WTC11 (cell line): ENCODE data around the gene PRKRIP1. TPM values are rescaled to one million over a fixed set of nuclear protein-coding genes. Genes with fewer than 3 reads are reported as not detected.
"Not testable (repeated sequence)": the region's sequence is repeated elsewhere in the genome, so short reads cannot be mapped to it uniquely, and the experiment has no call there.

Source experiments
- ATAC-seq: fragments of 200-7000 bp; cut with Tn5 transposase; 2 replicates; pipeline ENCODE4 v1.10.0; 2021; ENCODE audit warnings: mild to moderate bottlenecking, moderate library complexity
- CTCF ChIA-PET: fragments of 300-600 bp; sonication (Branson Sonifier 250); formaldehyde crosslinking; loops from one replicate; lab custom pipeline; 2021; ENCODE audit warnings: antibody characterized with exemption; lab: Charles Lee
- POLR2A ChIA-PET: fragments of 350-600 bp; sonication (Branson Sonifier 250); formaldehyde crosslinking; loops from one replicate; lab custom pipeline; 2021; ENCODE audit warnings: antibody characterized with exemption; lab: Charles Lee
- DNase-seq: peaks from one replicate; pipeline ENCODE4 v3.0.0; 2021; ENCODE audit warnings: low spot score
- H3K27ac Mint-ChIP-seq: 2 replicates; pipeline ENCODE4 v1.8.0; 2021; ENCODE audit warnings: mixed read lengths
- H3K27me3 Mint-ChIP-seq: 2 replicates; pipeline ENCODE4 v1.8.0; 2021; ENCODE audit warnings: low read depth, mild to moderate bottlenecking, moderate library complexity, mixed read lengths
- H3K36me3 Mint-ChIP-seq: 2 replicates; pipeline ENCODE4 v1.8.0; 2021; ENCODE audit warnings: mixed read lengths
- H3K4me1 Mint-ChIP-seq: 2 replicates; pipeline ENCODE4 v1.8.0; 2022; ENCODE audit warnings: mixed read lengths
- H3K4me3 Mint-ChIP-seq: 2 replicates; pipeline ENCODE4 v1.8.0; 2021; ENCODE audit warnings: mild to moderate bottlenecking, moderate library complexity, mixed read lengths
- H3K9me3 Mint-ChIP-seq: 2 replicates; pipeline ENCODE4 v1.8.0; 2021; ENCODE audit warnings: mixed read lengths
- microRNA-seq: library from miRNA; unstranded; fragments of <30 nt; microRNA quantifications from one replicate; pipeline ENCODE4 v1.2.0, GENCODE V29; 2022; ENCODE audit warnings: borderline number of aligned reads
- total RNA-seq: library from RNA; stranded (reverse); gene quantifications from 3 replicates; pipeline ENCODE4 v1.2.3, GENCODE V29; 2021

The PRKRIP1 gene
- total RNA-seq, 1 experiment from 2014 or later, result 27.5 TPM

GRCh38 chr7:102474116-102474515 is 78.0 kb downstream of the PRKRIP1 start:
- H3K4me3 Mint-ChIP-seq, H3K27me3 Mint-ChIP-seq, H3K27ac Mint-ChIP-seq, H3K9me3 Mint-ChIP-seq, POLR2A ChIA-PET, CTCF ChIA-PET, H3K4me1 Mint-ChIP-seq, DNase-seq, H3K36me3 Mint-ChIP-seq, ATAC-seq: not testable (repeated sequence)

- H3K27ac Mint-ChIP-seq, H3K36me3 Mint-ChIP-seq, DNase-seq, H3K27me3 Mint-ChIP-seq, H3K4me1 Mint-ChIP-seq, ATAC-seq, POLR2A ChIA-PET, CTCF ChIA-PET, H3K9me3 Mint-ChIP-seq, H3K4me3 Mint-ChIP-seq: not testable (repeated sequence)
Observed at GRCh38 chr7:102474736-102475435, 78.7 kb downstream of the PRKRIP1 start.

Small RNA genes lying within 50 kb of the gene (microRNA-seq; reads per million reads assigned to microRNA genes)
- 14.3 reads per million, percentile 33 among the genes with 10 or more reads in this experiment for gene MIR4467
- gene MIR5090, result 3.5 reads per million, percentile 4 among the genes with 10 or more reads in this experiment
- not detected for gene MIR548O

Other genes with a start within 250 kb of the PRKRIP1 start
- gene SH2B2, start 109.5 kb upstream of the PRKRIP1 start, total RNA-seq, result 14.7 to 16.5 TPM (median 15.9 TPM) in 3 replicates
- gene SPDYE6, start 39.9 kb upstream of the PRKRIP1 start, total RNA-seq, result not detected in 3 replicates
- 22.2 to 25.9 TPM (median 24.7 TPM) in 3 replicates for gene ORAI2, start 37.2 kb downstream of the PRKRIP1 start, total RNA-seq
- gene ALKBH4, start 68.5 kb downstream of the PRKRIP1 start, total RNA-seq, result 20.4 to 24.8 TPM (median 22.9 TPM) in 3 replicates
- gene LRWD1, start 68.6 kb downstream of the PRKRIP1 start, total RNA-seq, result 37.4 to 41.7 TPM (median 39.6 TPM) in 3 replicates
- gene POLR2J, start 82.6 kb downstream of the PRKRIP1 start, total RNA-seq, result 45.9 to 51.7 TPM (median 50.5 TPM) in 3 replicates
- 3.6 to 6.2 TPM (median 3.9 TPM) in 3 replicates for gene RASA4B, start 121.4 kb downstream of the PRKRIP1 start, total RNA-seq
- 9.0 to 11.2 TPM (median 10.5 TPM) in 3 replicates for gene UPK3BL2, start 147.3 kb downstream of the PRKRIP1 start, total RNA-seq
- gene SPDYE2, start 154.9 kb downstream of the PRKRIP1 start, total RNA-seq, result 0.15 to 0.23 TPM in 2 of 3 replicates, not detected in the other
- gene POLR2J3, start 176.2 kb downstream of the PRKRIP1 start, total RNA-seq, result 21.2 to 26.5 TPM (median 24.7 TPM) in 3 replicates
- gene RASA4, start 220.4 kb downstream of the PRKRIP1 start, total RNA-seq, result 11.2 to 17.9 TPM (median 17.4 TPM) in 3 replicates
- 21.3 to 27.4 TPM (median 23.2 TPM) in 3 replicates for gene UPK3BL1, start 246.4 kb downstream of the PRKRIP1 start, total RNA-seq